ENCODE data around the gene OR4N5. TPM values are rescaled to one million over a fixed set of nuclear protein-coding genes. Genes with fewer than 3 reads are reported as not detected.

Gene OR4N5
- total and polyA plus RNA-seq, 2 experiments from 2014 or later, result not detected

DNA sequence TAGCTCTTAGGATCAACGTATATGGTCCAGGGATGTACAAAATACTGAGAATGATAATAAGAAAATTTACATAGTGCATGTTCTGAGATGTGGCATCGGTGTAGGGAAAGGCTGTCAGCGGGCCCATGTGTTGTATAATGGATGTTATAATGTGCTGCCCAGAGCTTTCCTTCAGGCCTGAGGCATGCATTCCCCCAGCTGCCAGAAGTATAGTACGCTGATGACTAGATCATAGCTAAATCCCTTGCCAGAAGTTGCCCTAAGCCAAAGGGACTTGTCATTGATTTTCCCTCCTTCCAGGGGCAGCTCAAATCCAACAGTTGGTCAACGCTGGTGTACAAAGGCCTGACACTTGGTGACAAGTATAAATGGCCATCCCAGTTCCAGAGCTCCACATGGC lies 45.6 kb downstream of the OR4N5 start (continued):
- TF ChIP-seq, protein P1, sequence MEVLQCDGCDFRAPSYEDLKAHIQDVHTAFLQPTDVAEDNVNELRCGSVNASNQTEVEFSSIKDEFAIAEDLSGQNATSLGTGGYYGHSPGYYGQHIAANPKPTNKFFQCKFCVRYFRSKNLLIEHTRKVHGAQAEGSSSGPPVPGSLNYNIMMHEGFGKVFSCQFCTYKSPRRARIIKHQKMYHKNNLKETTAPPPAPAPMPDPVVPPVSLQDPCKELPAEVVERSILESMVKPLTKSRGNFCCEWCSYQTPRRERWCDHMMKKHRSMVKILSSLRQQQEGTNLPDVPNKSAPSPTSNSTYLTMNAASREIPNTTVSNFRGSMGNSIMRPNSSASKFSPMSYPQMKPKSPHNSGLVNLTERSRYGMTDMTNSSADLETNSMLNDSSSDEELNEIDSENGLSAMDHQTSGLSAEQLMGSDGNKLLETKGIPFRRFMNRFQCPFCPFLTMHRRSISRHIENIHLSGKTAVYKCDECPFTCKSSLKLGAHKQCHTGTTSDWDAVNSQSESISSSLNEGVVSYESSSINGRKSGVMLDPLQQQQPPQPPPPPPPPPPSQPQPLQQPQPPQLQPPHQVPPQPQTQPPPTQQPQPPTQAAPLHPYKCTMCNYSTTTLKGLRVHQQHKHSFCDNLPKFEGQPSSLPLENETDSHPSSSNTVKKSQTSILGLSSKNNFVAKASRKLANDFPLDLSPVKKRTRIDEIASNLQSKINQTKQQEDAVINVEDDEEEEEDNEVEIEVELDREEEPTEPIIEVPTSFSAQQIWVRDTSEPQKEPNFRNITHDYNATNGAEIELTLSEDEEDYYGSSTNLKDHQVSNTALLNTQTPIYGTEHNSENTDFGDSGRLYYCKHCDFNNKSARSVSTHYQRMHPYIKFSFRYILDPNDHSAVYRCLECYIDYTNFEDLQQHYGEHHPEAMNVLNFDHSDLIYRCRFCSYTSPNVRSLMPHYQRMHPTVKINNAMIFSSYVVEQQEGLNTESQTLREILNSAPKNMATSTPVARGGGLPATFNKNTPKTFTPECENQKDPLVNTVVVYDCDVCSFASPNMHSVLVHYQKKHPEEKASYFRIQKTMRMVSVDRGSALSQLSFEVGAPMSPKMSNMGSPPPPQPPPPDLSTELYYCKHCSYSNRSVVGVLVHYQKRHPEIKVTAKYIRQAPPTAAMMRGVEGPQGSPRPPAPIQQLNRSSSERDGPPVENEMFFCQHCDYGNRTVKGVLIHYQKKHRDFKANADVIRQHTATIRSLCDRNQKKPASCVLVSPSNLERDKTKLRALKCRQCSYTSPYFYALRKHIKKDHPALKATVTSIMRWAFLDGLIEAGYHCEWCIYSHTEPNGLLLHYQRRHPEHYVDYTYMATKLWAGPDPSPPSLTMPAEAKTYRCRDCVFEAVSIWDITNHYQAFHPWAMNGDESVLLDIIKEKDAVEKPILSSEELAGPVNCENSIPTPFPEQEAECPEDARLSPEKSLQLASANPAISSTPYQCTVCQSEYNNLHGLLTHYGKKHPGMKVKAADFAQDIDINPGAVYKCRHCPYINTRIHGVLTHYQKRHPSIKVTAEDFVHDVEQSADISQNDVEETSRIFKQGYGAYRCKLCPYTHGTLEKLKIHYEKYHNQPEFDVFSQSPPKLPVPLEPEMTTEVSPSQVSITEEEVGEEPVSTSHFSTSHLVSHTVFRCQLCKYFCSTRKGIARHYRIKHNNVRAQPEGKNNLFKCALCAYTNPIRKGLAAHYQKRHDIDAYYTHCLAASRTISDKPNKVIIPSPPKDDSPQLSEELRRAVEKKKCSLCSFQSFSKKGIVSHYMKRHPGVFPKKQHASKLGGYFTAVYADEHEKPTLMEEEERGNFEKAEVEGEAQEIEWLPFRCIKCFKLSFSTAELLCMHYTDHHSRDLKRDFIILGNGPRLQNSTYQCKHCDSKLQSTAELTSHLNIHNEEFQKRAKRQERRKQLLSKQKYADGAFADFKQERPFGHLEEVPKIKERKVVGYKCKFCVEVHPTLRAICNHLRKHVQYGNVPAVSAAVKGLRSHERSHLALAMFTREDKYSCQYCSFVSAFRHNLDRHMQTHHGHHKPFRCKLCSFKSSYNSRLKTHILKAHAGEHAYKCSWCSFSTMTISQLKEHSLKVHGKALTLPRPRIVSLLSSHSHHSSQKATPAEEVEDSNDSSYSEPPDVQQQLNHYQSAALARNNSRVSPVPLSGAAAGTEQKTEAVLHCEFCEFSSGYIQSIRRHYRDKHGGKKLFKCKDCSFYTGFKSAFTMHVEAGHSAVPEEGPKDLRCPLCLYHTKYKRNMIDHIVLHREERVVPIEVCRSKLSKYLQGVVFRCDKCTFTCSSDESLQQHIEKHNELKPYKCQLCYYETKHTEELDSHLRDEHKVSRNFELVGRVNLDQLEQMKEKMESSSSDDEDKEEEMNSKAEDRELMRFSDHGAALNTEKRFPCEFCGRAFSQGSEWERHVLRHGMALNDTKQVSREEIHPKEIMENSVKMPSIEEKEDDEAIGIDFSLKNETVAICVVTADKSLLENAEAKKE (CRISPR knock-in tag; IDR thresholded peaks at IDR 0.05), result no peak

DNA sequence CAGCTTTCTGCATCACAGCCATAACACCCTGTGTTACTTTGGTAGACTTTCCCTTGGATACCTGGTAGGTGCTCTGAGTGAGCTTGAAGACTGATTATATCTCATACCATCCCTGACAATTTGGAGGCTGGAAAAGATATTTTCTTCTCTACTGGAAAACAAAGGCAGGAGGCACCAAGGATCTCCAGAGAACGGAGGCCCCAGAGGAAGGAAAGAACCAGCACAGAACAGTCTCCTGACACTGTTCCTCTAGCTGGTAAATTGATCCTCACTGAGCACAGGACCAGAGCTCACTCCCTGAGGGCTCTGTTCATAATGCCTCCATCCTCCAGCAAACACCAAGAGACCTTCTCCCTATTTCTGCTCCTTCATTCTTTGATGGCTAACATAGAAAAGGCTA lies 52.0 kb downstream of the OR4N5 start, which contains the start of gene OR11G2:
OR11G2 (plus strand) TSS at position 301 of the 400 bp plus-strand sequence. CDS start 6,542 bp downstream, outside the sequence.
- Histone ChIP-seq H3K79me2 (replicated peaks; ENCODE audit: insufficient read depth) (no peaks in the 10 kb centered on the region), H3K27me3 (ENCODE audit: insufficient read depth) (no peaks in the 10 kb centered on the region), H3K4me3 (no peak within 1 kb of the TSS), H4K20me1 (replicated peaks; ENCODE audit: insufficient read depth) (no peaks in the 10 kb centered on the region), H3F3A (replicated peaks; ENCODE audit: low read depth) (no peaks in the 10 kb centered on the region), H3K4me1 (ENCODE audit: insufficient read depth) (no peaks in the 10 kb centered on the region), H2AFZ (no peak within 1 kb of the TSS), H3K27ac (ENCODE audit: low read depth) (no peak within 1 kb of the TSS), H3K4me2 (no peak within 1 kb of the TSS), H3K36me3 (ENCODE audit: insufficient read depth) (0 out of 2 replicates have a peak, but pooled peaks cover 10% of the 10 kb centered on the region), H3K9me2 (ENCODE audit: insufficient read depth) (no peaks in the 10 kb centered on the region)
- no peak within 1 kb of the TSS for H3K27ac Mint-ChIP-seq
- H3K4me3 Mint-ChIP-seq, result no peak within 1 kb of the TSS
- no peak for ATAC-seq
- H3K36me3 Mint-ChIP-seq (ENCODE audit: low read depth), result peaks cover 26% of the 10 kb centered on the region
- peaks cover 2% of the 10 kb centered on the region for H3K27me3 Mint-ChIP-seq (ENCODE audit: insufficient read depth, low read depth, poor library complexity)
- H3K4me1 Mint-ChIP-seq, result no peaks in the 10 kb centered on the region
- peaks cover 99% of the 10 kb centered on the region for H3K9me3 Mint-ChIP-seq
- no peak for DNase-seq (ENCODE audit: low spot score)
- TF ChIP-seq STAT1 (IDR thresholded peaks at IDR 0.05; ENCODE audit: unreplicated experiment) (no peak), EZH2phosphoT487 (IDR thresholded peaks at IDR 0.05; ENCODE audit: unreplicated experiment) (no peak), EZH2 (IDR thresholded peaks at IDR 0.05; ENCODE audit: low read depth, unreplicated experiment) (no peak), ZNF331 (CRISPR knock-in tag; IDR thresholded peaks at IDR 0.05; ENCODE audit: low read depth) (no peak), CREB1 (CRISPR knock-in tag; IDR thresholded peaks at IDR 0.05; ENCODE audit: low read depth) (no peak), ZNF114 (CRISPR knock-in tag; IDR thresholded peaks at IDR 0.05) (no peak), NANOG (IDR thresholded peaks at IDR 0.05; ENCODE audit: borderline replicate concordance) (no peak)
- TF ChIP-seq, protein P2, sequence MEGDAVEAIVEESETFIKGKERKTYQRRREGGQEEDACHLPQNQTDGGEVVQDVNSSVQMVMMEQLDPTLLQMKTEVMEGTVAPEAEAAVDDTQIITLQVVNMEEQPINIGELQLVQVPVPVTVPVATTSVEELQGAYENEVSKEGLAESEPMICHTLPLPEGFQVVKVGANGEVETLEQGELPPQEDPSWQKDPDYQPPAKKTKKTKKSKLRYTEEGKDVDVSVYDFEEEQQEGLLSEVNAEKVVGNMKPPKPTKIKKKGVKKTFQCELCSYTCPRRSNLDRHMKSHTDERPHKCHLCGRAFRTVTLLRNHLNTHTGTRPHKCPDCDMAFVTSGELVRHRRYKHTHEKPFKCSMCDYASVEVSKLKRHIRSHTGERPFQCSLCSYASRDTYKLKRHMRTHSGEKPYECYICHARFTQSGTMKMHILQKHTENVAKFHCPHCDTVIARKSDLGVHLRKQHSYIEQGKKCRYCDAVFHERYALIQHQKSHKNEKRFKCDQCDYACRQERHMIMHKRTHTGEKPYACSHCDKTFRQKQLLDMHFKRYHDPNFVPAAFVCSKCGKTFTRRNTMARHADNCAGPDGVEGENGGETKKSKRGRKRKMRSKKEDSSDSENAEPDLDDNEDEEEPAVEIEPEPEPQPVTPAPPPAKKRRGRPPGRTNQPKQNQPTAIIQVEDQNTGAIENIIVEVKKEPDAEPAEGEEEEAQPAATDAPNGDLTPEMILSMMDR (conservative IDR thresholded peaks at IDR 0.05; ENCODE audit: low read depth in 2 of 2), result no peak
- TF ChIP-seq, protein P1 (CRISPR knock-in tag; IDR thresholded peaks at IDR 0.05), result no peak

All from GM23338 (cell line).